ENCODE measurements around the gene GATB.

DNA sequence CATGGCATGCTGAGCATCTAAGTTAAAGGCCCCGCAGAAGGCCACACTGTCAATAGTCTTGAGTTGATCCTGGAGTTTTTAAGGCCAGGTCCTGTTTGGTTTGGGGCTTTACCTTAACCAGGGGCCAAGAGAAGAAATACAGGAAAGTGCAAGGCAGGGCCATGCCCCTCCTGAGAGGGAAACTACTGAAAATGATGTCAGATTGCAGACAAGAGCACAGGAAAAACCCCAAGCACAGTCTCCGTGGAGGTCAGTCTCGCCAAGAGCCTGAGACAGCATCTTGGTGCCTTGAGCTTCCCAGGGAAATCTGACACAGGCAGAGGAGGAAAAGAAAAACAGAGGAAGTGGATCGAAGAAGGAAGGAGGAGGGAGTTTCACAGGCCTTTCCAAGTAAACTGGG is 32.2 kb upstream of the GATB start:
- TF ChIP-seq, protein P1, sequence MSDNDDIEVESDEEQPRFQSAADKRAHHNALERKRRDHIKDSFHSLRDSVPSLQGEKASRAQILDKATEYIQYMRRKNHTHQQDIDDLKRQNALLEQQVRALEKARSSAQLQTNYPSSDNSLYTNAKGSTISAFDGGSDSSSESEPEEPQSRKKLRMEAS (IDR thresholded peaks at IDR 0.05; ENCODE audit: insufficient read depth, insufficient read length), result no peak
- TF ChIP-seq, protein P2, sequence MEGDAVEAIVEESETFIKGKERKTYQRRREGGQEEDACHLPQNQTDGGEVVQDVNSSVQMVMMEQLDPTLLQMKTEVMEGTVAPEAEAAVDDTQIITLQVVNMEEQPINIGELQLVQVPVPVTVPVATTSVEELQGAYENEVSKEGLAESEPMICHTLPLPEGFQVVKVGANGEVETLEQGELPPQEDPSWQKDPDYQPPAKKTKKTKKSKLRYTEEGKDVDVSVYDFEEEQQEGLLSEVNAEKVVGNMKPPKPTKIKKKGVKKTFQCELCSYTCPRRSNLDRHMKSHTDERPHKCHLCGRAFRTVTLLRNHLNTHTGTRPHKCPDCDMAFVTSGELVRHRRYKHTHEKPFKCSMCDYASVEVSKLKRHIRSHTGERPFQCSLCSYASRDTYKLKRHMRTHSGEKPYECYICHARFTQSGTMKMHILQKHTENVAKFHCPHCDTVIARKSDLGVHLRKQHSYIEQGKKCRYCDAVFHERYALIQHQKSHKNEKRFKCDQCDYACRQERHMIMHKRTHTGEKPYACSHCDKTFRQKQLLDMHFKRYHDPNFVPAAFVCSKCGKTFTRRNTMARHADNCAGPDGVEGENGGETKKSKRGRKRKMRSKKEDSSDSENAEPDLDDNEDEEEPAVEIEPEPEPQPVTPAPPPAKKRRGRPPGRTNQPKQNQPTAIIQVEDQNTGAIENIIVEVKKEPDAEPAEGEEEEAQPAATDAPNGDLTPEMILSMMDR (IDR thresholded peaks at IDR 0.05; ENCODE audit: extremely low read depth in 1 of 2, insufficient read depth in 1 of 2, low read depth in 1 of 2, low read length in 2 of 2), result no peak
- no peak for TF ChIP-seq POLR2AphosphoS5 (IDR thresholded peaks at IDR 0.05; ENCODE audit: insufficient read depth, low read depth, low read length)
- TF ChIP-seq EZH2 (IDR thresholded peaks at IDR 0.05; ENCODE audit: borderline replicate concordance, low read depth, low read length, severe bottlenecking), result no peak
- TF ChIP-seq JUN (IDR thresholded peaks at IDR 0.05; ENCODE audit: borderline replicate concordance, insufficient read depth, insufficient read length, low read depth), result no peak
- no peak for TF ChIP-seq POLR2A (IDR thresholded peaks at IDR 0.05; ENCODE audit: low read depth, low read length)
- no peak for TF ChIP-seq FOS (IDR thresholded peaks at IDR 0.05; ENCODE audit: borderline replicate concordance, insufficient read depth, low read length)
- TF ChIP-seq MYC (IDR thresholded peaks at IDR 0.05; ENCODE audit: low read depth, low read length), result no peak
